Hematopoietic multipotent progenitor cell (in vitro differentiated cells): ENCODE measurements around the gene TXNDC9. TPM values are rescaled to one million over a fixed set of nuclear protein-coding genes. Genes with fewer than 3 reads are reported as not detected.
A peak's percentile ranks its signal among the peaks of the same experiment; 100 is the strongest.
"Not testable (repeated sequence)": the region's sequence is repeated elsewhere in the genome, so short reads cannot be mapped to it uniquely, and the experiment has no call there.

Source experiments
- DNase-seq, 3 donors: peaks; one replicate each; pipeline ENCODE4 v3.0.0-alpha.2; 2011 to 2015; ENCODE audit warnings: low read depth in 2 of 3, low spot score in 2 of 3
- total RNA-seq: library from RNA; depleted of rRNA; stranded (reverse); fragments of >200 nt; gene quantifications from one replicate; pipeline ENCODE4 v1.2.3, GENCODE V29; 2012

TXNDC9 gene
- total RNA-seq, 1 donor: 16.2 TPM

- peak; percentile 80 to 97 (median 97) for DNase-seq
Observed at GRCh38 chr2:99337113-99338028, 1.2 kb upstream of the TXNDC9 start, which contains the start of gene EIF5B. EIF5B (plus strand) TSS chr2:99337389; CDS start chr2:99337555, 166 bp downstream.

DNA sequence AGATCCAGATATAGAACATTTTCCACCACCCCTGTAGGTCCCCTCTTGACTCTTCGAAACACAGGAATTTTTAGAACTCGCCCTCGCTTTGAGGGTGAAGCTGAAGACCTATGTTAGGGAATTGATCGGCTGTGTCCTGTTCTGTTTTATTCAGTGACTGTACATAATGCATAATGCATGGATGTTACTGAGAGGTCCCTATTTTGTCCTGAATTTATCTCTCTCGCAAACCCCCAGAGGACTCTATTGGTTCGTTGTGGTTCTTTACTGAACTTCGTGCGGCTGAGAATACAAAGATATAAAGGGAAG is 625 bp upstream of the TXNDC9 start:
- DNase-seq: no peak

DNA sequence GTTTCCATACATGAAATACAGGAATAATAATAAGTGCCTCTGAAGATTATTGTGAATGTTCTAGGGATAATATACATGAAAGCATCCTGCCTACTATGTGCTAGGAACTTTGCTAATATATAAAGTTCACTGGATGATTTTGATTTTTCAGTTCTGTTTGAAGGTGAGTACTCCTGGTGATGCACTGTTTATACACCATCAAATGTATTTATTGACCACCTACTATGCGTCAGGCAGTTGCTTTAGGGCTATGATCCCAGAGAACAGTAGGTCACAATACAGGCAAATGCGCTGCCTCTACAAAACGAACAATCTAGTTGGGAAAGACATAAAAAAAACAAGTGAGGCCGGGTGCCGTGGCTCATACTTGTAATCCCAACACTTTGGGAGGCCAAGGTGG is 10.7 kb downstream of the TXNDC9 start:
- DNase-seq: no peak

- DNase-seq: not testable (repeated sequence)
Observed at GRCh38 chr2:99317873-99318200, 18.3 kb downstream of the TXNDC9 start.

DNA sequence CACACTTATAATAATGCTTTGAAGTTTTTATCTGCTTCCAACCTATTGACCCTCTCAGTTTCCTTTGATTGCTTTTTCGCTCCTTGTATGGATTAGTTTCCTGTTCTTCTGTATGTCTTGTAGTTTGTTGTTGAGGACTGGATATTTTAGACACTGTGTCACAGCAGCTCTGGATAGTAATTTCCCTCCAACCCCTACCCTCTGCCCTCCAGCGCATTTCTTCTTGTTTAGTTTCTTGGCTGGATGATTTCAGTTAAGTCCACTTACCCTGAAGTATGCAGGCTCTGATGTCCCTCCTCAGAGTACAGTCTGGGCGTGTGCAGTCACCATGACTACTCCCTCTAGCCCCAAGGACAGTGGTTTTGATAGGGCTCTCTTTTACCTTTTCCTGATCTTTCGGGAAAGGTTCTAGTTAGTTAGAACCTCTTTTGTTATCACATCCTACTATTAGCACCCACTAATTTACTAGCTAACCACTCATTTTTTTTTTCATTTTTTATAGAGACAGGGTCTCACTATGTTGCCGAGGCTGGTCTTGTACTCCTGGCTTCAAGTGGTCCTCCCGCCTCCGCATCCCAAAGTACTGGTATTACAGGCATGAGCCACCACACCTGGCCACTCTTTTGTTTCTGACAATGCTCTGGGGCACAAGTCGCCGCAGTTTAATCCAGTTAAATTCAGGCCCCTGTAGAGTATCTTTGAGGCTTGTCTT is 18.8 kb downstream of the TXNDC9 start:
- no peak for DNase-seq

GRCh38 chr2:99301097-99301496 is 35.0 kb downstream of the TXNDC9 start, which contains the start of gene LYG1:
LYG1 (minus strand) TSS chr2:99301197; CDS start chr2:99295670, 5,527 bp downstream.
- not testable (repeated sequence) for DNase-seq

DNA sequence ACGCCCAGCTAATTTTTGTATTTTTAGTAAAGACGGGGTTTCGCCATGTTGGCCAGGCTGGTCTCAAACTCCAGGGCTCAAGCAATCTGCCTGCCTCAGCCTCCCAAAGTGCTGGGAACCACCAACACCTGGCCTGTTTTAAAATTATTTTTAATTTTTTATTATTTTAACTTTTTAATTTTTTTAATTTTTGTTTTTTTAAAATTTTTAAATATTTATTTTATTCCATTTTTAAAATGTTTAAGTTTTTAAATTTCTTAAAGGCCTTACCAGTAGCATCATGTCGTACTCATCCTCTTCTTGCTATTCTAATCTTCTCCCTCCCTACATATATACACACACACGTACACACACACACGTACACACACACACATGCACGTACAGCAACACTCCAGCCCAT is 36.6 kb downstream of the TXNDC9 start:
- DNase-seq: no peak

GRCh38 chr2:99297994-99298393 is 38.1 kb downstream of the TXNDC9 start:
- DNase-seq: no peak

GRCh38 chr2:99285526-99285925 is 50.6 kb downstream of the TXNDC9 start:
- DNase-seq: no peak

GRCh38 chr2:99279969-99280695 is 56.0 kb downstream of the TXNDC9 start:
- DNase-seq: no peak

GRCh38 chr2:99278793-99279291 is 57.3 kb downstream of the TXNDC9 start:
- no peak for DNase-seq

DNA sequence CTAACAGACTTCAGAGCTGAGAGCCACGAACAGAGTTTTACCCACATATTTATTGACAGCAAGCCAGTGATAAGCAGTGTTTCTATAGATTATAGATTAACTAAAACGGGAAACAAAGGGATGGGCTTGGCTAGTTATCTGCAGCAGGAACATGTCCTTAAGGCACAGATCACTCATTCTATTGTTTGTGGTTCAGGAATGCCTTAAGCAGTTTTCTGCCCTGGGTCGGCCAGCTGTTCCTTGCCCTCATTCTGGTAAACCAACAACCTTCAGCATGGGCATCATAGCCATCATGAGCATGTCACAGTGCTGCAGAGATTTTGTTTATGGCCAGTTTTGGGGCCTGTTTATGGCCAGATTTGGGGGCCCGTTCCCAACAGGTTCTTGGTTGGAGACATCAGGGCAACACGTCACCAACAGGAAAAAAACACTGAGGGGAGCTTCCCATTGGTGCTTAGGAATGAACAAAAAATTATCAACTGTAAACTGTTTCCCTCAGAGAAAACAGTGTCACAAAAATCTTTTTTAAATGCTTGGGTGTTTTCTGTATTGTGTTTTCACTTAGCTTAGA is 57.9 kb downstream of the TXNDC9 start:
- DNase-seq: not testable (repeated sequence)

- peak in 1 of 3 donors; percentile 6 for DNase-seq
Observed at GRCh38 chr2:99275882-99276281, 60.3 kb downstream of the TXNDC9 start.

Other genes starting within 250 kb of the TXNDC9 start
- 1.6 TPM for gene C2orf15, start 194.6 kb downstream of the TXNDC9 start, total RNA-seq
- gene TSGA10, start 181.4 kb downstream of the TXNDC9 start, total RNA-seq: 2.7 TPM
- gene LIPT1, start 181.4 kb downstream of the TXNDC9 start, total RNA-seq: 6.5 TPM
- gene MITD1, start 155.3 kb downstream of the TXNDC9 start, total RNA-seq: 7.3 TPM
- 15.9 TPM for gene MRPL30, start 155.1 kb downstream of the TXNDC9 start, total RNA-seq
- not detected for gene LYG2, start 80.7 kb downstream of the TXNDC9 start, total RNA-seq
- not detected for gene LYG1, start 35.1 kb downstream of the TXNDC9 start, total RNA-seq
- 10.2 TPM for gene EIF5B, start 1.1 kb upstream of the TXNDC9 start, total RNA-seq
- gene REV1, start 153.7 kb upstream of the TXNDC9 start, total RNA-seq: 25.3 TPM